GM12874 (cell line): ENCODE results near the gene SYNC.

Experiments
- CTCF ChIP-seq: IDR thresholded peaks from 2 replicates; pipeline ENCODE4 v1.5.1; 2011; ENCODE audit warnings: low read depth, mild to moderate bottlenecking, control low read depth, low read length, moderate library complexity; ENCODE audit not compliant: insufficient read depth

The SYNC gene

DNA sequence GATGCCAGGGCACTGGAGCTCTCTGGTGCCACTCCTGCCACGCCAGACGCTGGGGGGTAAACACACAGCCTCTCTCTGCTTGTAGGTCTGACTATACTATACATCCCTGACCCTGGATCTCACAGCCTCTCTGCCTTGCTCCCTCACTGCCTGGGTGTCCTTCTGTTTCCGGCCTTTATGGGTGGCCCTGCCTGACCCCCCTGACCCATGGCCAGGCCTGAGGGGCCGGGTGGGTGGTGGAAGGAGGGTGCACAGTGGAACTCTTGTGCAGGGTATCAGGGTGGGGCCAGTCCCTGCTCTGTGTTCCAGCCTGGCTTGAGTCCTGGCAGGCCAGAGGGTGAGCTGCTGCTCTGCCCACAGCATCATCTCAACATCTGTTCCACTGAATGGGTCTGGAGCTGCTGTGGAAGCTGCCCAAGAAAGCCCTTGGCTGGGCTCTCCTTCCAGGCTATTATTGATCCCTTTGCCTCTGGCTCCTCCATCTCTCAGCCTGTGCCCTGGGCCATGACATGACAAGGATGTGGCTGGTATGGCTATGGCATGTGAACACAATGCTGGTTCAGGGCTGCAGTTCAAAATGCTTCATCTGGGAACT, 17.2 kb upstream of the SYNC start:
- TF ChIP-seq CTCF, result no peak

DNA sequence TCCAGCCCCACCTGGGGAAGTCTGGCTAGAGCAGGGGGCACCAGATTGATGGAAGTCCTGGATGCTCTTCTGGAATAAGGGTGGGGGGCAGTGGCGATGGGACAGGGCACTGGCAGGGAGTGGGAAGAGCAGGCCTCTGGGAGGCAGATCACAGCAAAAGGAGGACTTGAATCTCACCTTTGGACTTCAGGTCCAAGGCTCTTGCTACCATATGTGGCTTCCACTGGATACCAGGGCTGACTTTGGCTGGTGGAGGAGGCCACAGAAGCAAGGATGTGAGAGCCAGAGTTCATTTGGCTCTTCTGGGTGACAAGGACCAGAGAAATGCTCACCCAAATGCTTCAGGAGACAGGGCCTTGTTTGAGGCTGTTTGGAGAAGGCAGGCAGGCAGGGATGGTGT, 16.0 kb upstream of the SYNC start:
- TF ChIP-seq CTCF, result no peak

- TF ChIP-seq CTCF, result no peak
Observed at GRCh38 chr1:32718036-32718435, 15.5 kb upstream of the SYNC start.

- no peak for TF ChIP-seq CTCF
Observed at GRCh38 chr1:32717503-32717902, 14.9 kb upstream of the SYNC start.

GRCh38 chr1:32716312-32717148, 14.0 kb upstream of the SYNC start:
- TF ChIP-seq CTCF, result no peak

- no peak for TF ChIP-seq CTCF
Observed at GRCh38 chr1:32715901-32716311, 13.3 kb upstream of the SYNC start.

DNA sequence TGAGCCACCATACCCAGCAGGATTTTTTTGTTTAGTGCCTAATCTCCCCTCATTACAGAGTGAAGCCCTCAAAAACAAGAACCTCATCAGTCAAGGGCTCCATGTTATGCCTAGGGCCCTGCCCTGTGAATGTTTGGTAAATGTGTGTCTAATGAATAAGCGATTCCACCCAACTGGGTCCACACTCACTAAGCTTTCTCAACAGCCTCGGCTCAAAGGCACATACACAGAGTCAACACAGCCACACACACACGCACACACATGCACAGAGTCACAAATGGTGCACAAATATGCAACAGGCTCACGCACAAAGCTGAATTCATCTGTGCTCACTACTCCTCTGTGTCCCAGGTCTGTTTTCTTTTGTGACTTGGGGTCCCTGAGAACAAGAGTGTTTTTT, 11.7 kb upstream of the SYNC start:
- no peak for TF ChIP-seq CTCF
